Measurements from ENCODE around the gene P4HA3.
A peak's percentile ranks its signal among the peaks of the same experiment; 100 is the strongest.

P4HA3 gene

GRCh38 chr11:74316772-74317505, 5.5 kb upstream of the P4HA3 start:
- no peak for DNase-seq

DNA sequence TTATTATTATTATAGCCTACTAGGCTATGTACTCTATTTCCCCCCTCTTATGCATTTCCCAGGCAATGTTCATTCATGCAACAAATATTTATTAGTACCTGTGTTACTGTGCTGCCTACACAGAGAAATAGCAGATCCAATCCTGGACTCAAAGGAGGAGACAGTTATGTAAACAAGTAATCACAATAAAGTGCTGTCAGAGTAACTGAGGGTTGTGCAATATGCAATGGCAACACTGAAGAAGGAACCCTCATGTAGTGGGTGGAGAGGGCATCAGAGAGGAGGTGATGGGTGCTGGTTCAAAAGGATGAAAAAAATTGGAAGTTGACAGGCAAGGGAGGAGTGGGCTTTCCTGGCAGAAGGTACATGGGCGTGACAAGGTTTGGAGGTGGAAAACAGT, 886 bp upstream of the P4HA3 start:
- DNase-seq, result no peak

DNA sequence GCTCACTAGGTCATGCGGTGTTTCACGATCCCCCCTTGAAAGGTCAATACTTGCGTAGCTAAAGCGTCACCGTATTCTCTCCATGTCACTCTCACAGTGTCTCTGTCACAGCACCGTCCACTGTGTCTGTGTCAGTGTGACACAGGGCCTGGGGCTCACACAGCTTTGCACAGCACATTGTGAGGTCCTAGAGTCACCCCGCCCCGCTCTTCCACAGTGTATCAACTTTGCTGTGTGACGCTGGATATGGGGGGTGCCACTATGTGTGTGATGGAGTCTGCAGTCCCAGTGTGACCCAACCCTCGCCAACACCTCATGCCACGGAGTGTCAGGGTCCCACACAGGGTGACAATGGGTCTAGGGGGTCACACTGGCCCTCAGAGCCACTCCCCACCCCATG, 583 bp downstream of the P4HA3 start:
- DNase-seq, result no peak

- DNase-seq, result no peak
These were observed 4.0 kb downstream of the P4HA3 start for GRCh38 chr11:74307434-74307833.

DNA sequence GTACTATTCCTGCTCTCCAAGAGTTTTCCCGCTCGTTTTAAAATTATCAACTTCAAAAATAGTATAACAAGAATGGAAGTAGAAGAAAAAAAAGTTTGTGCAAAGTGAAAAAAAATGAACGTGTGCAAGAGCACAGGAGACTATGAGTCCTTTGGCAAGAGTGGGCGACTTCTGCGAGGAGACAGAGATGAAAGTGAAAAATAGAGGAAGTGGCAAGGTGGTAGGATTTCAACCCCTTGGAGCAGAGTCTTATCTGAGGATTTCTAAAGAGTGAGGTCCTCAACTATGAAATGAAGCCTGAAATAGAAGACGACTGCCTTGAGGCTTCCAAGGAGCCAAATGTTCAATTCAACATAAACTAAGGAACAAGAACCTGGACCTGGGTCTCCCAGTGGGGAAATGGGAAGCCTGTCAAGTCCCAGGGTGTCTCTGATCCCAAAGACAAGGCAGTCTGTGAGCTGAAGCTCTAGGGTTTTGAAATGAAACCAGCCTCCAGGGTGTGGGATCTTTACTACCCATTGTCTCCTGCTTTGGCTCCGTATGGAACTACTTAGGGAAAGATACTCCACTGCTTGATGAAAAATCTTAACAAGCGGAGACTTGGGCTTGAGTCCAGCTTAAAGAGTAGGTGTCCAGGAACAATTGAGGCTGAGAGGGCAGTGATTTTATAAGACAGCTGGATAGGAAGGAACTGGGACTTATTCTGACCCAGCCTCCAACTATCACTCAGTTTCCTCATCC, 4.8 kb downstream of the P4HA3 start:
- DNase-seq, result no peak

- no peak for DNase-seq
These were observed 12.4 kb downstream of the P4HA3 start for GRCh38 chr11:74299015-74299414.

DNA sequence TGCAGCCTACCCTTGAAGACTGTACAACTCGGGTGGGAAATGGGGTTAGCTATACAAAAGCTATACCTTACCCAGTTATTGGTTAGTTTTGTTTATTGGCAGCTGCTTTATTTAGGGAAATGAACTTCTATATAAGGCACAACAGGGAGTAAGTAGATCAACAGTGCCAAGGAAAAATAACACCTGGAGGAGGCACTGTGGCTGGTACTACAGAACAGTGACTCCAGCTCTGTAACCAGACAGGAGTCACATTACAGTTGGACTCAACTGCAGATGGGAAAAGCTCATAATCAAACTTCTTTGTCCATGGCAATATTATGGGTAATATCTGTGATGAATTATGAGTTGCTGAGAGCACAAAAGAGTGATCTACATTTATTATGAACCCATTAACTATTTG, 14.0 kb downstream of the P4HA3 start:
- DNase-seq, result no peak

DNA sequence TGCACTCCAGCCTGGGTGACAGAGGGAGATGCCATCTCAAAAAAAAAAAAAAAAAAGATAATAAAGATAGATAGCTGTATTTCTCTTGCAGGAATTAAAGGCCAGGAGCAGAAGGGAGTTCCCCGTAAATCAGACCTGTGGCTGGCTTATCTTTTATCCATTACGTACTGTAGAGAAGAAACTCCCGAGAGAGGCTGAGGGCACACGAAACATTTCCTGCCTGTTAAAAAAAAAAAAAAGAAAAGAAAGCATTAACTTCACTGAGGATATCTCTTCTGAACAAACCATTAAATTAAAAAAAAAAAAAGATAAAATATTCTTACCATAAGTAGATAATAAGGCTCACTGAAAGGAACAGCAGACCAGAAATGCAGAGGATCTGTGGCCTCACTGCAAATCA, 22.5 kb downstream of the P4HA3 start:
- no peak for DNase-seq

DNA sequence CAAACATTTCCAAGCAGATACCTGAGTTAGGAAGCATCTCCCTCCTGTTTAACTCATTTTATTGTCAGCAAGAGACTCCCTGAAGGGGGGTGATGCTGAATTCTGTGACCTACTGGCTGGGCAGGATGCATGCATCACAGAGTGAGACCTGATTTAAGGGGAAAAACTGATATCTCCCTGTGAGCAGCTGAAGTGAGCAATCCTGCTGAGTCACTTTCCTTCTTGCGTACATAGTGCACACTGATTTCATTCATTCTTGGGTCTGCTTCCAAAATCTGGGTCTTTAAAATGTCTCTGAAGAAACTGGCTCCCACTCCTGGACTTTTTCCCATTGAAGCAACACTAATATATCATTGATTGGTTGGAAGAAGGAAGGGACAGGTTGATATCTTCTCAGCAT, 23.3 kb downstream of the P4HA3 start:
- peak; percentile 14 for DNase-seq

DNA sequence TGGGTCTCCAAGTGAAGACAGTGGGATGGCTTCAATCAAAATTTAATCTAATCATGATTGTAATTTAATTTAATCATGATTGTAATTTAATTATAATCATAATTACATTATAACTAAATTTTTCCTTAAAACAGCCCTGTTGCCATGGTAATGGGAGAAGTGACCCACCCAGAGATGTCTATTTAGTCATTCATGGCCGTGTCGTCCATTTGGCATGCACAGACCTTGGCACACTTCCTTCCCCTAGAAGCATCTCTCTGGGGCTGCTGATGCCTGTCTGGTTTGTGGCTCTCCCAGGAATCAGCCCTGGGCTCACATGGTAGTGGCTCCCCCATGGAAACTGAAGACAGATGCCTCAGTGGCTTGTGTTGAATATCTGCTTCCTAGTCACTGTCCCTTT, 27.0 kb downstream of the P4HA3 start:
- no peak for DNase-seq

- no peak for DNase-seq
These were observed 27.8 kb downstream of the P4HA3 start for GRCh38 chr11:74283580-74284180.

GRCh38 chr11:74282914-74283371, 28.5 kb downstream of the P4HA3 start:
- no peak for DNase-seq

GRCh38 chr11:74282421-74282820, 29.0 kb downstream of the P4HA3 start:
- DNase-seq, result no peak

DNA sequence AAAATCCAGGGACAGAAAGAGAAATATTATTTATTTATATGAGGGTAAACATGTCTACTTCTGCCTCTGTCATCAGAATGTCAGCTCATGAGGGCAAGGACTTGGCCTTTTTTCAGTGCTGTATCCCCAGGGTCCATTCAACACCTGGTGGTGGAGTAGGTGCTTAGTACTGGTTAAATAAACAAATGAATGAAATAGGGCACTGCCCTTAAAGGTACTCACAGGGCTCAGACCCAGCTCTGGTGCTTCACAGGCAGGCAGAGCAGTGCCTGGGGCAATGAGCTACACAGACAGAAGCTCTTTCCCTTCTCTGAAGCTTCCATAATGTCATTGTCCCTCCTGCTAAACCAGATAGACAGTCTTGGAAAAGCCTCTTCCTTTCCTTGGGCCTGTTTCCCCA, 30.9 kb downstream of the P4HA3 start:
- DNase-seq, result no peak

GRCh38 chr11:74279256-74279655, 32.2 kb downstream of the P4HA3 start:
- no peak for DNase-seq

DNA sequence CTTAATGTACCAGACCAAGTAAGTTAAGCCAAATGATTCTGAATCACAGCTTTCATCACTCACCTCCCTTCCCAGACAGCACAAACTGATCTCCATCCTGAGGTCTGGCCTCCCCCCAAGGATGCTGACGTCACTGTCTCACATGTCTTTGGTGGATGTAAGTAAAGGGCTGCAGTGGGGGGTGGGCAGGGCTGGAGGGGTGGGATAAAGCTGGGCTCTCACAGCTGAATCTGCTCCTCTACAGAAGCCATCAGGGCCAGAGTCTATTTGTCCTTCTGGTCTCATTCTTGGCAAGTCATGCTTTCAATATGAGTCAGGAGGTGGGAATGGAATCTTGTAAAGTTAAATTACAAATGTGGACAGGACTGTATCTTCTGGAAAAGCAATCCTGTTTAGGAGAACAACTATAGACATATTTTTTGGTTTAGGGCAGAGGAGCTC, 32.7 kb downstream of the P4HA3 start:
- DNase-seq, result no peak

DNA sequence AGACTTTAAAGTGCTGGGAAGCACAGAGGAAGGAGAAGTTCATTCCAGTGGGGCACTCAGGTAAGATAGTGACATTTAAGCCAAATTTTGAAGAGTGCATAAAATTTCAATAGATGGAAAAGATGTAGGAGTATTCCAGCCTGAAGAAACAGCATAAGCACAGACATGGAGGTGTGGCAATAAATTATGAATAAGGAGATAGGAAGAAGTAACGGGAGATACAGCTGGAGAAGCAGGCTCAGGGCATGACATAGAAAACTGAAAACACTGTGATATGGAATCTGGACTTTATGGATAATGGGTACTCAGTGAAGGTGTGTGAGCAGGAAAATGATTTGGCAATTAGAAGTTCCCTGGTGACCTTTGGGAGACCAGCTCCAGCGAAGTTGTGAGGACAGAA, 33.3 kb downstream of the P4HA3 start:
- no peak for DNase-seq

- no peak for DNase-seq
These were observed 34.9 kb downstream of the P4HA3 start for GRCh38 chr11:74276581-74276980.

DNA sequence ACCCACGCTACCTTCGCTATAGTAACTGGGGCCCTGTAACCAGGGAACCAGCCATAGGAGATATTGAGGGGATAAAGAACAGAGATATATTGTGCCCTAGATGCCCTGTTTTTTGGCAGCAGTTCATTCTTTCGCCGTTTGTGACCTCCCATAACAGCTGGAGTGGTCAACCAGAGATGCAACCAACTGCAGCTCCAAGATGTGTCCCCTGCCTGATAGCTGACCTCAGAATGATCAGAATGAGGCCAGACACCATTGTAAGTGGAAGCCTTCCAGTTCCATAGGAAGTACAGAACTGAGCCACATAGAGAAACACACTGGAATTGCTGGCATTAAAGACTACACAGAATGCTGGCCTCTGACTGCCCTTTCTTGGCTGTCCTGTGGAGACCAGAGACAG, 39.2 kb downstream of the P4HA3 start:
- no peak for DNase-seq

DNA sequence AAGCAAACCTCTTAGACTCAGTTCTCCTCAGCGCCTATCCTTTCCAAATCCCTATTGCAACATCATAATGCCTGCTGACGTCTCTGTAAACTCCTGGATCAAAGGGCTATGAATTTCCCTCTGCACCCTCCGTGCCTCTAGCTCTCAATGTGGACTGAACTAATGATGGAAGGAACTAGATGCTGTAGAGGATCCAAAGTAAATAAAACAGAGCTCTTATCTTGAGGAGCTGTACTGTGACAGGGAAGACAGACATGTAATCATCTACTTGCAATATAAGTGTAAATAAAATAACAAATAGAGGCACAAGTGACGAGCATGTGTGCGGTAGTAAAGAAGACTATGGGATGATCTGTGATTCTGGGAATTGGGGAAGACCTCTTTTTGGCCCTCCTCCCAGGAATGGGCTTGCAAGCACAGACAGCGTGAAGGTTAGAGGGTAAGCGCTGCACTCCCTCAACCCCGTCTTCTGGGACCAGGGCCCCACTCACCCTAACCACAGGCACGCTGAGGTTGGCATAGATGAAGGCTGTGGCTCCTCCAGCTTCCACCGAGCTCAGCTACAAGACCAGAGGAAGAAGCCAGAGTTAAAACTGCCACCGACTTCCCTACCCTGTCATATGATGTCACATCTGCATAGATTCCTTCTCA, 42.2 kb downstream of the P4HA3 start:
- DNase-seq, result peak; percentile 31

GRCh38 chr11:74268456-74268855, 43.0 kb downstream of the P4HA3 start:
- no peak for DNase-seq

- DNase-seq, result no peak
These were observed 44.4 kb downstream of the P4HA3 start for GRCh38 chr11:74267014-74267413.

GRCh38 chr11:74265256-74265655, 46.2 kb downstream of the P4HA3 start:
- DNase-seq, result no peak

- no peak for DNase-seq
These were observed 48.7 kb downstream of the P4HA3 start for GRCh38 chr11:74262725-74263124.
